Activated CD4-positive, CD25-positive, alpha-beta regulatory T cell treated with anti-CD3 and anti-CD28 coated beads, Interleukin-2, amount 50 U/mL, for 24 hours (primary cell): Measurements from ENCODE around the gene CWC15.
"Not testable (repeated sequence)": the region's sequence is repeated elsewhere in the genome, so short reads cannot be mapped to it uniquely, and the experiment has no call there.

Experiments
- ATAC-seq, 2 donors: fragments of 150-1000 bp; cut with Tn5 transposase; one replicate each; pipeline ENCODE4 v1.10.0; 2021; ENCODE audit warnings: mild to moderate bottlenecking in 1 of 2, moderate library complexity in 1 of 2

The CWC15 gene

GRCh38 chr11:94948070-94948617 lies 25.2 kb downstream of the CWC15 start:
- ATAC-seq = no peak

- ATAC-seq = no peak
Measured at GRCh38 chr11:94946812-94947211, 26.5 kb downstream of the CWC15 start.

GRCh38 chr11:94941131-94941530 lies 32.2 kb downstream of the CWC15 start:
- ATAC-seq = no peak

- ATAC-seq = no peak
Measured at GRCh38 chr11:94939346-94939745, 34.0 kb downstream of the CWC15 start.

GRCh38 chr11:94938095-94939055 lies 35.0 kb downstream of the CWC15 start:
- ATAC-seq = no peak

- no peak for ATAC-seq
Measured at GRCh38 chr11:94934846-94935245, 38.5 kb downstream of the CWC15 start.

GRCh38 chr11:94934362-94934761 lies 39.0 kb downstream of the CWC15 start:
- no peak for ATAC-seq

GRCh38 chr11:94933223-94934130 lies 39.9 kb downstream of the CWC15 start:
- ATAC-seq = no peak

GRCh38 chr11:94932503-94932902 lies 40.9 kb downstream of the CWC15 start:
- no peak for ATAC-seq

GRCh38 chr11:94932072-94932471 lies 41.3 kb downstream of the CWC15 start:
- not testable (repeated sequence) for ATAC-seq

- ATAC-seq = no peak
Measured at GRCh38 chr11:94928117-94928990, 45.0 kb downstream of the CWC15 start.

GRCh38 chr11:94926698-94927237 lies 46.6 kb downstream of the CWC15 start:
- ATAC-seq = no peak

- ATAC-seq = no peak
Measured at GRCh38 chr11:94926271-94926625, 47.1 kb downstream of the CWC15 start.

- ATAC-seq = peak; percentile 23 to 24
Measured at GRCh38 chr11:94925422-94926270, 47.7 kb downstream of the CWC15 start.

- ATAC-seq = peak; percentile 51 to 52
Measured at GRCh38 chr11:94924612-94925011, 48.7 kb downstream of the CWC15 start.

- ATAC-seq = peak; percentile 31 to 36
Measured at GRCh38 chr11:94924171-94924572, 49.2 kb downstream of the CWC15 start.

GRCh38 chr11:94923004-94923334 lies 50.4 kb downstream of the CWC15 start:
- ATAC-seq = no peak

GRCh38 chr11:94922321-94923003 lies 50.9 kb downstream of the CWC15 start:
- ATAC-seq = no peak

GRCh38 chr11:94920311-94920710 lies 53.0 kb downstream of the CWC15 start:
- ATAC-seq = no peak

GRCh38 chr11:94913718-94914394 lies 59.5 kb downstream of the CWC15 start:
- ATAC-seq = not testable (repeated sequence)
